ENCODE measurements around the gene INTS2.
"Not testable (repeated sequence)": the region's sequence is repeated elsewhere in the genome, so short reads cannot be mapped to it uniquely, and the experiment has no call there.

INTS2 gene

DNA sequence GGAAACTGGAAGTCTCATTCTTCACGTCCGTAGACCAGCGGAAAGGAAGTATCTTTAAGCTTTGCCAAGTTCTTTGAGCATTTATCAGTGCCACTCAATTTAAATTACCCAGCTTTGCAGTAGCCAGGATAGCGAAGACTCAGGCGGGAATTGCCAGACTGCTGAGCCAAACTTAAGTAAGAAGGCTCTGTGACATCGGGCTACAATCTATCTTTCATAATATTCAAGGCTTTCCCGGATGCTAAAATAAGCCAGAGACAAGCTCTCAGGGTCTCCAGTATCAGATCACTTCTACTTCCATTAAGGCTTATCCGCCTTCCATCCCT lies 64.0 kb downstream of the INTS2 start:
- DNase-seq: no peak

DNA sequence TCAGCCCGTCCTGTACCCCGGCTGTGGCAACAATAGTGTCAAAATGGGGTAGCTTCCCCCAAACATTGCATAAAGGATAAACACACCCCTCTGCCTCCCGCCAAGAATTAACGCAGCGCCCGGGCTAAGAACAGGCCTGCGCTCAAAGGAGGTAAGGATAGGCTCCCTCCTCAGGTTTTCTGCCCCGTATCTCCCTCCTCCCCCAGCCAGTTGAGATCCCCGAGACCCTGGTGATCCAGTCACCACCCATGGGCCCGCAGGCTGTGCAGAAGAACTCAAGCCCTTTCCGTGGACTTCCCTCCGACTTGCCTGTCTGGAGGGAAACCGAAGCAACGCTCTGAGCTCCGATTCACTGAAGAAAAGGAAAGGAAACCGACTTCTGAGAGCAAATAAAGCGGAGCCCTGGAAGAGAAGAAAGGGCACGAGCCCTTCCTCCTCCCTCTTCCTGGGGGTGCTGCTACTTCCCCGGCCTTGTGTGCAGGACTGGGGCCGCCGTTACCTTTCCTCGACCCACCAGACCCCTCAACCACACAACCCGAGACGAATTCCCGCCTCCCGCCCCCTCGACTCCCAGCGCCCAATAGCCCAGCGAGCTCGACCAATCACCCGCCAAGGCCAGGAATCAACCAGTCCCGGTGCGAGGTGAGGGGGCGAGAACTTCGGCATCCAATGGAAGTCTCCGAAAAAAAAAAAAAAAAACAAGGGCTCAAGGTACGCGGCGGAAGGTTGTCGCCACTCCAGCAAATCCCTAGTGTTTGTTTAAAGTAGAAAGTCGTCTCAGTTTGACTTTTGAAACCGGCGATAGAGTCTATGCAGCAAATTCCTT lies 64.6 kb downstream of the INTS2 start, which contains the start of gene BRIP1:
TSS of gene BRIP1 (minus strand) at position 554 of the 826 bp plus-strand sequence. CDS start 1,989 bp downstream, outside the sequence.
- in situ Hi-C loops (cut with HindIII; ENCODE audit: low pct_ligation_motif_present, low sequenced_read_pairs): no loop called here
- H3K36me3 ChIP-seq (replicated peaks): no peaks in the 10 kb centered on the region
- H3K27ac ChIP-seq: peak within 1 kb of the TSS; percentile 66
- DNase-seq: peak; percentile 94
- TF ChIP-seq, protein P1, sequence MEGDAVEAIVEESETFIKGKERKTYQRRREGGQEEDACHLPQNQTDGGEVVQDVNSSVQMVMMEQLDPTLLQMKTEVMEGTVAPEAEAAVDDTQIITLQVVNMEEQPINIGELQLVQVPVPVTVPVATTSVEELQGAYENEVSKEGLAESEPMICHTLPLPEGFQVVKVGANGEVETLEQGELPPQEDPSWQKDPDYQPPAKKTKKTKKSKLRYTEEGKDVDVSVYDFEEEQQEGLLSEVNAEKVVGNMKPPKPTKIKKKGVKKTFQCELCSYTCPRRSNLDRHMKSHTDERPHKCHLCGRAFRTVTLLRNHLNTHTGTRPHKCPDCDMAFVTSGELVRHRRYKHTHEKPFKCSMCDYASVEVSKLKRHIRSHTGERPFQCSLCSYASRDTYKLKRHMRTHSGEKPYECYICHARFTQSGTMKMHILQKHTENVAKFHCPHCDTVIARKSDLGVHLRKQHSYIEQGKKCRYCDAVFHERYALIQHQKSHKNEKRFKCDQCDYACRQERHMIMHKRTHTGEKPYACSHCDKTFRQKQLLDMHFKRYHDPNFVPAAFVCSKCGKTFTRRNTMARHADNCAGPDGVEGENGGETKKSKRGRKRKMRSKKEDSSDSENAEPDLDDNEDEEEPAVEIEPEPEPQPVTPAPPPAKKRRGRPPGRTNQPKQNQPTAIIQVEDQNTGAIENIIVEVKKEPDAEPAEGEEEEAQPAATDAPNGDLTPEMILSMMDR (IDR thresholded peaks at IDR 0.05; ENCODE audit: low read depth, low read length, missing control alignments): no peak
- H3K27me3 ChIP-seq (replicated peaks): no peaks in the 10 kb centered on the region
- peak within 1 kb of the TSS; percentile 84 for H3K4me3 ChIP-seq (ENCODE audit: low read depth, low read length)

More for the DNA sequence above, 64.0 kb downstream of the INTS2 start:
- TF ChIP-seq, protein P1 (IDR thresholded peaks at IDR 0.05; ENCODE audit: low read depth, low read length, missing control alignments): no peak
- in situ Hi-C loops (cut with HindIII; ENCODE audit: low pct_ligation_motif_present, low sequenced_read_pairs): no loop called here
- Histone ChIP-seq H3K27me3 (replicated peaks) (no peaks in the 10 kb centered on the region), H3K36me3 (replicated peaks) (no peaks in the 10 kb centered on the region), H3K27ac (peak overlapping the region; percentile 31), H3K4me3 (ENCODE audit: low read depth, low read length) (peak overlapping the region; percentile 84)

GRCh38 chr17:61862105-61862574 lies 65.6 kb downstream of the INTS2 start:
- peak overlapping the region; percentile 66 for H3K27ac ChIP-seq
- in situ Hi-C loops (cut with HindIII; ENCODE audit: low pct_ligation_motif_present, low sequenced_read_pairs): no loop called here
- no peak for DNase-seq

GRCh38 chr17:61860397-61860796 lies 67.4 kb downstream of the INTS2 start:
- H3K27me3 ChIP-seq (replicated peaks); H3K36me3 ChIP-seq (replicated peaks); H3K4me3 ChIP-seq (ENCODE audit: low read depth, low read length); in situ Hi-C loops (cut with HindIII; ENCODE audit: low pct_ligation_motif_present, low sequenced_read_pairs); H3K27ac ChIP-seq; DNase-seq: not testable (repeated sequence)

More at GRCh38 chr17:61862105-61862574, 65.6 kb downstream of the INTS2 start:
- Histone ChIP-seq H3K27me3 (replicated peaks) (no peaks in the 10 kb centered on the region), H3K4me3 (ENCODE audit: low read depth, low read length) (peak overlapping the region; percentile 84), H3K36me3 (replicated peaks) (no peaks in the 10 kb centered on the region)
- TF ChIP-seq, protein P1 (IDR thresholded peaks at IDR 0.05; ENCODE audit: low read depth, low read length, missing control alignments): no peak

- H3K27me3 ChIP-seq (replicated peaks): no peaks in the 10 kb centered on the region
- no peaks in the 10 kb centered on the region for H3K36me3 ChIP-seq (replicated peaks)
- no peak overlapping the region for H3K27ac ChIP-seq
- no peak overlapping the region for H3K4me3 ChIP-seq (ENCODE audit: low read depth, low read length)
- TF ChIP-seq, protein P1 (IDR thresholded peaks at IDR 0.05; ENCODE audit: low read depth, low read length, missing control alignments): no peak
- in situ Hi-C loops (cut with HindIII; ENCODE audit: low pct_ligation_motif_present, low sequenced_read_pairs): no loop called here
- DNase-seq: no peak
Measured at GRCh38 chr17:61856035-61856434, 71.7 kb downstream of the INTS2 start.

GRCh38 chr17:61852857-61853256 lies 74.9 kb downstream of the INTS2 start:
- TF ChIP-seq, protein P1 (IDR thresholded peaks at IDR 0.05; ENCODE audit: low read depth, low read length, missing control alignments): no peak
- in situ Hi-C loops (cut with HindIII; ENCODE audit: low pct_ligation_motif_present, low sequenced_read_pairs): no loop called here
- no peaks in the 10 kb centered on the region for H3K27me3 ChIP-seq (replicated peaks)

More at GRCh38 chr17:61852857-61853256, 74.9 kb downstream of the INTS2 start:
- Histone ChIP-seq H3K27ac (no peak overlapping the region), H3K4me3 (ENCODE audit: low read depth, low read length) (no peak overlapping the region), H3K36me3 (replicated peaks) (no peaks in the 10 kb centered on the region)
- DNase-seq: no peak

Measured in brain microvascular endothelial cell (primary cell).